Activated naive CD8-positive, alpha-beta T cell treated with anti-CD3 and anti-CD28 coated beads, Interleukin-2, amount 50 U/mL, for 24 hours (primary cell): ENCODE results near the gene TSC22D2.

Experiments used
- ATAC-seq: fragments of 150-1000 bp; cut with Tn5 transposase; one replicate; pipeline ENCODE4 v1.10.0; 2021
- DNase-seq: peaks from one replicate; pipeline ENCODE4 v3.0.0; 2021
- H3K27ac Mint-ChIP-seq: one replicate; pipeline ENCODE4 v1.8.0; 2021; ENCODE audit warnings: mild to moderate bottlenecking, mixed read lengths
- H3K27me3 Mint-ChIP-seq: one replicate; pipeline ENCODE4 v1.8.0; 2021; ENCODE audit warnings: mixed read lengths
- H3K36me3 Mint-ChIP-seq: one replicate; pipeline ENCODE4 v1.8.0; 2021; ENCODE audit warnings: low read depth, mixed read lengths
- H3K4me1 Mint-ChIP-seq: one replicate; pipeline ENCODE4 v1.8.0; 2021; ENCODE audit warnings: mixed read lengths
- H3K4me3 Mint-ChIP-seq: one replicate; pipeline ENCODE4 v1.8.0; 2021; ENCODE audit warnings: mild to moderate bottlenecking, moderate library complexity, mixed read lengths
- H3K9me3 Mint-ChIP-seq: one replicate; pipeline ENCODE4 v1.8.0; 2021; ENCODE audit warnings: mixed read lengths

TSC22D2 gene

DNA sequence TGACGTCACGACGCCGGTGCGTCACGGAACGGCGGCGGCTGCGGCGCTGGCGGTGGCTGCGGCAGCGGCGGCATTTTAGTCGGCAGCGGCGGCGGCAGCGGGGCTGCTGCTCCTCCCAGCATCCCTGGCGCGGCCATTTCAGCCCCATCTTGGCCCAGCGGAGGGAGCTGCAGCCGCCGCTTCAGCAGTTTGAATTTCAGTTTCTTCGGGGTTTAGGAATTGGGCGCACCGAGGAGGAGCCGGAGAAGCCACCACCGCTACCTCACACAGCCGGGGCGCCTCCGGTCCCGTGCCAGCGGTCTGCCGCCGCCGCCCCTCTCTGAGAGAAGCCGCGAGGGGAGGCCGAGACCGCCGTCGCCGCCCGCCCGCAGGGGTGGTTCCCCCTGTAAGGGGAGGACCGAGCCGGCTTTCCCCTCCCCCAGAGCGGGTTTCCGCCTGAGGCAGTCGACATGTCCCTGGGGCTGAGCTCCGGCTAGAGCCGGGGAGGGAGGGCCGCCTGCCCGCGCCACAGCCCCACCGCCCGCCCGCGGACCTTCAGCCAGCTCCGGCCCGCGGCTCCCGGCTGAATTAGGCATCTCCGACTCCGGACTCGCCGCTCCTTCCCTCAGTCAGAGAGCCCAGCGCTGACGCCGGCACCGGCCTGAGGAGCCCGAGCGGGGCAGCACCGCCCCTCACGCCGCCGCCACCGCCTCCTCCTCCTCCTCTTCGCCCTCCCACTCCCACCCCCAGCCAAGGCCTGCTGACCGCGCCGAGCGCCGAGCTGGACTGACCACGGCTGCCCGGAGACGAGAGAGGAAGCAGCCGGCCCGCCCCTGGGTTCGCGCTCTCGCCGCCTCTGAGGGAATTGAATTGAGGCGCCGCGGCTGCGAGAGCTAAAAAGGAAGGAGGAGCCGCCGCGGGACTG lies at the start of gene TSC22D2:
TSC22D2 (plus strand) TSS at position 78 of the 904 bp plus-strand sequence. CDS start 1,053 bp downstream, outside the sequence.
- Mint-ChIP-seq H3K4me1 (peaks cover 32% of the 10 kb centered on the region), H3K36me3 (peaks cover 21% of the 10 kb centered on the region), H3K4me3 (peak within 1 kb of the TSS; percentile 82), H3K27me3 (no peaks in the 10 kb centered on the region), H3K27ac (peak within 1 kb of the TSS; percentile 96), H3K9me3 (no peaks in the 10 kb centered on the region)
- DNase-seq (peak; percentile 98), ATAC-seq (peak; percentile 70)

GRCh38 chr3:150359381-150359780 lies 48.7 kb upstream of the TSC22D2 start:
- Mint-ChIP-seq H3K9me3 (no peaks in the 10 kb centered on the region), H3K36me3 (no peaks in the 10 kb centered on the region), H3K4me1 (no peaks in the 10 kb centered on the region), H3K27ac (no peak overlapping the region), H3K27me3 (no peaks in the 10 kb centered on the region), H3K4me3 (no peak overlapping the region)
- ATAC-seq (no peak), DNase-seq (no peak)

- no peak for ATAC-seq
- H3K27ac Mint-ChIP-seq, result no peak overlapping the region
- H3K4me3 Mint-ChIP-seq, result no peak overlapping the region
- no peaks in the 10 kb centered on the region for H3K27me3 Mint-ChIP-seq
- H3K4me1 Mint-ChIP-seq, result peaks cover 3% of the 10 kb centered on the region
- no peak for DNase-seq
- H3K36me3 Mint-ChIP-seq, result no peaks in the 10 kb centered on the region
- H3K9me3 Mint-ChIP-seq, result no peaks in the 10 kb centered on the region
Measured at GRCh38 chr3:150360966-150361365, 47.1 kb upstream of the TSC22D2 start.

DNA sequence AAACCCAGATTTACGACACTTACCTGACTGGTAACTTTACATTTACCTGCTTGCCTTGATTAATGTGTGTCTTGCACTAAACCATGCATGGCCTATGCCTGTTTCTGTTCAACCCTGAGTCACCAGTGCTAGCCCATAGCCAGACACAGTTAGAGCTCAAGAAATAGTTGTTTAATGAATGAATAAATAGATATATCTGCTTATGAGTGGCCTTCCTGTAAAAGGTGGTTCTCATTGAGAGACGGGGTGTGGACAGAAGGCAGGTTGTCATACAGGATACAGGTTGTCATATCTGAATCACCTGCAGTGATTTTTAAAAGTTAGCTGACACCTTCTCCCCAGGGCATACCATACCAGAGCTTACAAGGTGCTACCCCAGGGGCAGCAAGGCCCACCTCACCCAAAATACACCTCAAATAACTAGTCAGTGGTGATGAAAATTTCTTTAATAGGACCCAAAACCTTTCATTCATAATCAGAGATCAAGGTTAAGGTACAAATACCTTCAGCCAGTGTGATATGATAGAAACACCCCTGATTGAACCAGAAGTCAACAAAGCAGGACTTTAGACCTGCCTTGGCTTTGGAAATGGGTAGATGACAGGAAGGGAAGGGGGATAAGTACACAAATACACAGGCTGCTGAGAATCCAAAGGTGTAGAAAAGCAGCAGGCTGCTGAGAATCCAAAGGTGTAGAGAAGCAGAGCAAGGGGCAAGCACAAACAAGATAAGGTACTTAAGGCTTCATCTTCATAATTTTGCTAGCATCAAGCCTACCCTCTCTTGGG lies 45.4 kb upstream of the TSC22D2 start:
- H3K27me3 Mint-ChIP-seq, result no peaks in the 10 kb centered on the region
- no peaks in the 10 kb centered on the region for H3K9me3 Mint-ChIP-seq
- H3K36me3 Mint-ChIP-seq, result no peaks in the 10 kb centered on the region
- no peak for ATAC-seq
- DNase-seq, result no peak
- H3K4me1 Mint-ChIP-seq, result peaks cover 3% of the 10 kb centered on the region
- no peak overlapping the region for H3K27ac Mint-ChIP-seq
- no peak overlapping the region for H3K4me3 Mint-ChIP-seq

GRCh38 chr3:150363420-150363819 lies 44.7 kb upstream of the TSC22D2 start:
- H3K9me3 Mint-ChIP-seq, result no peaks in the 10 kb centered on the region
- H3K4me3 Mint-ChIP-seq, result no peak overlapping the region
- no peak overlapping the region for H3K27ac Mint-ChIP-seq
- ATAC-seq (no peak), DNase-seq (no peak)
- no peaks in the 10 kb centered on the region for H3K27me3 Mint-ChIP-seq
- H3K4me1 Mint-ChIP-seq, result peaks cover 3% of the 10 kb centered on the region
- no peaks in the 10 kb centered on the region for H3K36me3 Mint-ChIP-seq

DNA sequence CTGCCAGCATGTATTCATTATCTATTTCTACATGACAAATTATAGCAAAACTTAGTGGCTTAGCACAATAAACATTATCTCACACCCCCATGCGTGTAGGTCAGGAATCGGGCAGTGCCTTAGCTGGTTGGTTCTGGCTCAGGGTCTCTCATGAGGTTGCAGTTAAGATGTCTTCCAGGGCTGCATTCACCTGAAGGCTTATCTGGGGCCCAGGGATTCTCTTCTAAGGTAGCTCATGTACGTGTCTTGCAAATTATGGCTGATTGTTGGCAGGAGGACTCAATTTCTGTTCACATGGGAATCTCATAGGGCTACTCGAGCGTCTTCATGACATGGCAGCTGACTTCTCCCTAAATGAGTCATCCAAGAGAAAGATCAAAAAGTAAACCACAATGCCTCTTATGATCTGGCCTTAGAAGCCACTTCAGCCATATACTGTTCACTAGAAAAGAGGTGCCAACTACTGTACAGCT lies 42.9 kb upstream of the TSC22D2 start:
- peaks cover 3% of the 10 kb centered on the region for H3K4me1 Mint-ChIP-seq
- H3K27ac Mint-ChIP-seq, result no peak overlapping the region
- ATAC-seq, result no peak
- H3K27me3 Mint-ChIP-seq, result no peaks in the 10 kb centered on the region
- H3K9me3 Mint-ChIP-seq, result no peaks in the 10 kb centered on the region
- DNase-seq, result no peak
- no peak overlapping the region for H3K4me3 Mint-ChIP-seq
- no peaks in the 10 kb centered on the region for H3K36me3 Mint-ChIP-seq

DNA sequence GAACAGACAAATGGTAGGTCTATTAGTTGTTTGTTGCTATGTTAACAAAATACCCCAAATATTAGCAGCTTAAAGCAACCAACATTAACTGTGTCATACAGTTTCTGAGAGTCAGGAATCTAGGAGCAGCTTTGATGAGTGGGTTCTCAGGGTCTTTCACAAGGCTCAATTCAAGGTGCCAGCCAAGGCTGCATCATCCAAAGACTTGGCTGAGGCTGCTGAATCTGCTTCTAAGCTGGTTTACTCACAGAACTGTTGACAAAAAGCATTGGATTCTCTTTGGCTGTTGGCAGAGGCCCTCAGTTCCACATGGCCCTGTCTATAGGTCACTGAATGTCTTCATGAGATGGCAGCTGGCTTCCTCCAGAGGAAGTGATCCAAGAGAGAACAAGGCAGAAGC lies 40.3 kb upstream of the TSC22D2 start:
- H3K9me3 Mint-ChIP-seq, result no peaks in the 10 kb centered on the region
- DNase-seq (no peak), ATAC-seq (no peak)
- H3K27me3 Mint-ChIP-seq, result no peaks in the 10 kb centered on the region
- H3K4me1 Mint-ChIP-seq, result peaks cover 3% of the 10 kb centered on the region
- H3K27ac Mint-ChIP-seq, result no peak overlapping the region
- H3K4me3 Mint-ChIP-seq, result no peak overlapping the region
- no peaks in the 10 kb centered on the region for H3K36me3 Mint-ChIP-seq

- Mint-ChIP-seq H3K4me3 (no peak overlapping the region), H3K27me3 (no peaks in the 10 kb centered on the region), H3K27ac (no peak overlapping the region), H3K9me3 (no peaks in the 10 kb centered on the region), H3K4me1 (peaks cover 2% of the 10 kb centered on the region), H3K36me3 (no peaks in the 10 kb centered on the region)
- ATAC-seq (no peak), DNase-seq (no peak)
Measured at GRCh38 chr3:150370122-150370602, 37.9 kb upstream of the TSC22D2 start.

- ATAC-seq (no peak), DNase-seq (no peak)
- H3K9me3 Mint-ChIP-seq, result no peaks in the 10 kb centered on the region
- no peaks in the 10 kb centered on the region for H3K27me3 Mint-ChIP-seq
- H3K4me1 Mint-ChIP-seq, result no peaks in the 10 kb centered on the region
- H3K36me3 Mint-ChIP-seq, result no peaks in the 10 kb centered on the region
- H3K27ac Mint-ChIP-seq, result no peak overlapping the region
- H3K4me3 Mint-ChIP-seq, result no peak overlapping the region
Measured at GRCh38 chr3:150370999-150371398, 37.1 kb upstream of the TSC22D2 start.

GRCh38 chr3:150371741-150372254 lies 36.3 kb upstream of the TSC22D2 start:
- Mint-ChIP-seq H3K4me1 (no peaks in the 10 kb centered on the region), H3K27ac (no peak overlapping the region)
- no peak for ATAC-seq

DNA sequence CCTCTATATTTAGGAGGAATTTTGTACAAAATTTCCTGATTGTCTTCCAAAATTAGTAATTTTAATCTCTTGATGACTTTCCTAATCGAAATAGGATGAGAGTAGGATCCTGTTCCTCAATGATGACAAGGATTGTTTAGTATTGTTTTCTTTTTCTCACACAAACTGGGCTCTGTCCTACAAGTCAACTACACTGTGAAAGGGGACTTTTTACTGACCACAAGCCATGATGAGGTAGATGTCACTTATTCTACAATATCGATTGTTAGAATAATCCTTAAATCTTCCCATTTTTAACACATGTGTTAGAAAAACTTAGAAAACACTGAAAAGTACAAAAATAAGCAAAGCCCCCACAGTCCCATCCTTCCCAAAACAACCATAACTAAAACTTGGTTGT lies 35.8 kb upstream of the TSC22D2 start:
- Mint-ChIP-seq H3K36me3 (no peaks in the 10 kb centered on the region), H3K4me1 (no peaks in the 10 kb centered on the region), H3K27me3 (no peaks in the 10 kb centered on the region), H3K9me3 (no peaks in the 10 kb centered on the region), H3K4me3 (no peak overlapping the region), H3K27ac (no peak overlapping the region)
- ATAC-seq, result no peak
- no peak for DNase-seq

More at GRCh38 chr3:150371741-150372254, 36.3 kb upstream of the TSC22D2 start:
- no peak overlapping the region for H3K4me3 Mint-ChIP-seq
- no peaks in the 10 kb centered on the region for H3K36me3 Mint-ChIP-seq
- no peaks in the 10 kb centered on the region for H3K9me3 Mint-ChIP-seq
- no peaks in the 10 kb centered on the region for H3K27me3 Mint-ChIP-seq
- no peak for DNase-seq

DNA sequence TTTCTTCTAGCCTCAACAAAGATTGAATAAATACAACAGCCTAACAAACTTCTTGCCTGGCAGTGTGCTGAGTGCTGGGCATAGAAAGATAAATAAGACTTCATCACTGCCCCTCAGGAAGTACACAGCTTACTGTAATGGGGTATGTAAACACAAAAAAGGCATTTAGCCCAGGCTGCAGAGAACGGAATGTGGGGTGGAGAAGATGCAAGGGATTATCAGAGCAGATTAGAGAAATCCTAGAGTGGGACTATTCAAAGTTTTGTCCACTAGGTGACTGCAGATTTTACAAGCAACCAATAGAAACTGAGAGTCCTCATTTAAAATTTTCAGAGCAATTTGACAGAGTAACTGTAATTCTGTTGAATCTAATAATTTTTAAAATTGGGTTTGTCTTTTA lies 35.4 kb upstream of the TSC22D2 start:
- H3K9me3 Mint-ChIP-seq, result no peaks in the 10 kb centered on the region
- H3K4me3 Mint-ChIP-seq, result no peak overlapping the region
- ATAC-seq (no peak), DNase-seq (no peak)
- no peaks in the 10 kb centered on the region for H3K36me3 Mint-ChIP-seq
- peaks cover 3% of the 10 kb centered on the region for H3K4me1 Mint-ChIP-seq
- no peak overlapping the region for H3K27ac Mint-ChIP-seq
- H3K27me3 Mint-ChIP-seq, result no peaks in the 10 kb centered on the region

GRCh38 chr3:150373234-150373875 lies 34.7 kb upstream of the TSC22D2 start:
- ATAC-seq, result no peak
- H3K36me3 Mint-ChIP-seq, result no peaks in the 10 kb centered on the region
- peaks cover 7% of the 10 kb centered on the region for H3K4me1 Mint-ChIP-seq
- peak overlapping the region; percentile 27 for H3K4me3 Mint-ChIP-seq
- no peaks in the 10 kb centered on the region for H3K9me3 Mint-ChIP-seq
- DNase-seq, result no peak
- H3K27ac Mint-ChIP-seq, result no peak overlapping the region
- H3K27me3 Mint-ChIP-seq, result no peaks in the 10 kb centered on the region

GRCh38 chr3:150374975-150375374 lies 33.1 kb upstream of the TSC22D2 start:
- H3K4me1 Mint-ChIP-seq, result peaks cover 7% of the 10 kb centered on the region
- H3K36me3 Mint-ChIP-seq, result no peaks in the 10 kb centered on the region
- no peak overlapping the region for H3K27ac Mint-ChIP-seq
- H3K9me3 Mint-ChIP-seq, result no peaks in the 10 kb centered on the region
- no peaks in the 10 kb centered on the region for H3K27me3 Mint-ChIP-seq
- DNase-seq (no peak), ATAC-seq (no peak)
- no peak overlapping the region for H3K4me3 Mint-ChIP-seq
